ENCODE results near the gene CTNNA3. TPM values are rescaled to one million over a fixed set of nuclear protein-coding genes. Genes with fewer than 3 reads are reported as not detected.

Gene CTNNA3
- total RNA-seq, 1 experiment from 2014 or later = 0.20 TPM

DNA sequence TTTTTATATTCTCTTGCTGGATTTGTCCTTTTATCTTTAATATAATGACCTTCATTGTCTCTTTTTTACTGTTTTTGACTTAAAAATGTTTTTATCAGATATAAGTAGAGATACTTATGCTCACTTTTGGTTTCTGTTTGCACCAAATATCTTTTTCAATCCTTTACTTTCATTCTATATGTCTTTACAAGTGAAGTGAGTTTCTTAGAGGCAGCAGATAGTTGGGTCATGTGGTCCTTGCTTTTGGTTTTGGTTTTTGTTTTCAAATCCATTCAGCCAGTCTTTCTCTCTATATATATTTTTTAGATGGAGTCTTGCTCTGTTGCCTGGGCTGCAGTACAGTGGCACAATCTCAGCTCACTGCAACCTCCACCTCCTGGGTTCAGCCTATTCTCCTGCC is 1702.5 kb downstream of the CTNNA3 start:
- no TSS peak for BruUV-seq (replicated peaks)
- Mint-ChIP-seq H3K4me1 (ENCODE audit: low read depth, unreplicated experiment) (no peaks in the 10 kb centered on the region), H3K27me3 (ENCODE audit: insufficient read depth, unreplicated experiment) (no peaks in the 10 kb centered on the region), H3K27ac (ENCODE audit: unreplicated experiment) (no peak overlapping the region), H3K36me3 (ENCODE audit: insufficient read depth, unreplicated experiment) (no peaks in the 10 kb centered on the region), H3K9me3 (ENCODE audit: unreplicated experiment) (no peaks in the 10 kb centered on the region), H3K4me3 (ENCODE audit: unreplicated experiment) (no peak overlapping the region)
- Histone ChIP-seq H3K4me1 (no peaks in the 10 kb centered on the region), H3K4me3 (ENCODE audit: low read depth, low read length) (no peak overlapping the region), H3K36me3 (ENCODE audit: control insufficient read depth, insufficient read depth, low read length) (no peaks in the 10 kb centered on the region), H3K27me3 (replicated peaks; ENCODE audit: control insufficient read depth, insufficient read depth, low read length) (no peaks in the 10 kb centered on the region; the same call in 1 of the 2 replicates), H3K9me3 (no peaks in the 10 kb centered on the region)
- POLR2A ChIA-PET = no interaction called here
- DNase-seq = no peak
- TF ChIP-seq, protein P1, sequence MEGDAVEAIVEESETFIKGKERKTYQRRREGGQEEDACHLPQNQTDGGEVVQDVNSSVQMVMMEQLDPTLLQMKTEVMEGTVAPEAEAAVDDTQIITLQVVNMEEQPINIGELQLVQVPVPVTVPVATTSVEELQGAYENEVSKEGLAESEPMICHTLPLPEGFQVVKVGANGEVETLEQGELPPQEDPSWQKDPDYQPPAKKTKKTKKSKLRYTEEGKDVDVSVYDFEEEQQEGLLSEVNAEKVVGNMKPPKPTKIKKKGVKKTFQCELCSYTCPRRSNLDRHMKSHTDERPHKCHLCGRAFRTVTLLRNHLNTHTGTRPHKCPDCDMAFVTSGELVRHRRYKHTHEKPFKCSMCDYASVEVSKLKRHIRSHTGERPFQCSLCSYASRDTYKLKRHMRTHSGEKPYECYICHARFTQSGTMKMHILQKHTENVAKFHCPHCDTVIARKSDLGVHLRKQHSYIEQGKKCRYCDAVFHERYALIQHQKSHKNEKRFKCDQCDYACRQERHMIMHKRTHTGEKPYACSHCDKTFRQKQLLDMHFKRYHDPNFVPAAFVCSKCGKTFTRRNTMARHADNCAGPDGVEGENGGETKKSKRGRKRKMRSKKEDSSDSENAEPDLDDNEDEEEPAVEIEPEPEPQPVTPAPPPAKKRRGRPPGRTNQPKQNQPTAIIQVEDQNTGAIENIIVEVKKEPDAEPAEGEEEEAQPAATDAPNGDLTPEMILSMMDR (IDR thresholded peaks at IDR 0.05; ENCODE audit: insufficient read depth in 1 of 2, low read depth in 1 of 2, low read length in 1 of 2, severe bottlenecking in 1 of 2, unreplicated experiment in 1 of 2) = no peak
- CTCF ChIA-PET = no interaction called here
- intact Hi-C loops (cut with micrococcal nuclease; ENCODE audit: unreplicated experiment) = no loop called here

DNA sequence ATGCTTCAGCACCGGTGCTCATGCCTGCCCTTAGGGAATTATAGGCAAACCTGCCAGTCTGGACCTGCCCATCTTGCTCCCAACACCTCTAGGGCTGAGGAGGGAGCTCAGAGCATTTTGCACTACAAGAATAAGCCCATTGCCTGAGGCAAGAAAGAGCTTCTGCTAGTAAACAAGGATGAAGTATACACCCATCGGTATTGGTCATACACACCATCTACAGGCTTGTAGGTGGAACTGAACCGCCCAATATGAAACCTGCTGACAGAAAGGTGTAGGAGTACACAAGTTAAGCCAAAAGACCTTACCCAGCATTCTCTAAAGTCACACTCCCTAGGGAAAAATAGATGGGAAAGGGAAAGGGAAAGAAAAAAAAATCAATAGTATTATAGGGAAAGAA is 1727.1 kb downstream of the CTNNA3 start:
- TF ChIP-seq, protein P1 (IDR thresholded peaks at IDR 0.05; ENCODE audit: insufficient read depth in 1 of 2, low read depth in 1 of 2, low read length in 1 of 2, severe bottlenecking in 1 of 2, unreplicated experiment in 1 of 2) = peak in 1 of 2 experiments; percentile 21
- H3K36me3 Mint-ChIP-seq (ENCODE audit: insufficient read depth, unreplicated experiment) = no peaks in the 10 kb centered on the region
- H3K27ac Mint-ChIP-seq (ENCODE audit: unreplicated experiment) = no peak overlapping the region
- ChIA-PET CTCF (no interaction called here), POLR2A (no interaction called here)
- no peak overlapping the region for H3K4me3 ChIP-seq (ENCODE audit: low read depth, low read length)
- no peaks in the 10 kb centered on the region for H3K27me3 Mint-ChIP-seq (ENCODE audit: insufficient read depth, unreplicated experiment)
- peaks cover 8% of the 10 kb centered on the region for H3K4me1 Mint-ChIP-seq (ENCODE audit: low read depth, unreplicated experiment)
- no TSS peak for BruUV-seq (replicated peaks)
- no peaks in the 10 kb centered on the region for H3K27me3 ChIP-seq (replicated peaks; ENCODE audit: control insufficient read depth, insufficient read depth, low read length)
- no peak overlapping the region for H3K4me3 Mint-ChIP-seq (ENCODE audit: unreplicated experiment)
- no peaks in the 10 kb centered on the region for H3K9me3 Mint-ChIP-seq (ENCODE audit: unreplicated experiment)
- no peak for DNase-seq
- H3K9me3 ChIP-seq = no peaks in the 10 kb centered on the region
- intact Hi-C loops (cut with micrococcal nuclease; ENCODE audit: unreplicated experiment) = no loop called here
- H3K4me1 ChIP-seq = no peaks in the 10 kb centered on the region
- no peaks in the 10 kb centered on the region for H3K36me3 ChIP-seq (ENCODE audit: control insufficient read depth, insufficient read depth, low read length)

DNA sequence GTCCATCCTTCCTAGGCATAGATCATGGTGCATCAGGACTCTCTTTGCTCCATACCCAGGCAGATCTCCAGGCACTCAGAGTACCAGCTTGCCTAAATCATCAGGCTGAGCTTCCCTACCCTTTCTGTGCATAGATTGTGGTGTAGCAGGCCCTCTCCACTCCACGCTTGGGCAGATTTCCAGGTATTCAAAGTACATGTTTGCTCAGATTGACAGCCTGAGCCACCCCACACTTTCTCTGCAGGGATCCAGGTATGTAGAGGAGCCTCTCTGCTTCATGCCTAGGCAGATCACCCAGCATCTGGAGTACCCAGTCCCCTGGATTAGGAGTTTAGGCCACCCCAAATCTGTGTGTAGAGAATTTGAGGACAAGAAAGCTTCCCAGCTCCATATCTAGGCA is 1727.6 kb downstream of the CTNNA3 start:
- H3K9me3 Mint-ChIP-seq (ENCODE audit: unreplicated experiment) = no peaks in the 10 kb centered on the region
- POLR2A ChIA-PET = no interaction called here
- TF ChIP-seq, protein P1 (IDR thresholded peaks at IDR 0.05; ENCODE audit: insufficient read depth in 1 of 2, low read depth in 1 of 2, low read length in 1 of 2, severe bottlenecking in 1 of 2, unreplicated experiment in 1 of 2) = no peak

More for the DNA sequence above, 1727.6 kb downstream of the CTNNA3 start:
- Mint-ChIP-seq H3K27me3 (ENCODE audit: insufficient read depth, unreplicated experiment) (no peaks in the 10 kb centered on the region), H3K36me3 (ENCODE audit: insufficient read depth, unreplicated experiment) (no peaks in the 10 kb centered on the region), H3K27ac (ENCODE audit: unreplicated experiment) (no peak overlapping the region), H3K4me3 (ENCODE audit: unreplicated experiment) (no peak overlapping the region), H3K4me1 (ENCODE audit: low read depth, unreplicated experiment) (peaks cover 8% of the 10 kb centered on the region)
- H3K4me3 ChIP-seq (ENCODE audit: low read depth, low read length) = no peak overlapping the region
- no peaks in the 10 kb centered on the region for H3K36me3 ChIP-seq (ENCODE audit: control insufficient read depth, insufficient read depth, low read length)
- CTCF ChIA-PET = no interaction called here
- H3K9me3 ChIP-seq = no peaks in the 10 kb centered on the region
- DNase-seq = no peak
- no peaks in the 10 kb centered on the region for H3K27me3 ChIP-seq (replicated peaks; ENCODE audit: control insufficient read depth, insufficient read depth, low read length)
- intact Hi-C loops (cut with micrococcal nuclease; ENCODE audit: unreplicated experiment) = no loop called here
- BruUV-seq (replicated peaks) = no TSS peak
- H3K4me1 ChIP-seq = no peaks in the 10 kb centered on the region

Measured in Caco-2 (cell line).